H1 (cell line): ENCODE data around the gene YLPM1. TPM values are rescaled to one million over a fixed set of nuclear protein-coding genes. Genes with fewer than 3 reads are reported as not detected.

Experiments
- CHD2 ChIP-seq: IDR thresholded peaks from 2 replicates; pipeline ENCODE4 v1.6.1; 2012; ENCODE audit warnings: low read length, improper control_type of control experiment
- EZH2 ChIP-seq: fragments of 200-600 bp; sonication (generic); IDR thresholded peaks from 2 replicates; pipeline ENCODE4 v1.7.1; 2012; ENCODE audit warnings: low read depth, mild to moderate bottlenecking, moderate library complexity, low read length, inconsistent platforms; ENCODE audit not compliant: severe bottlenecking
- FOSL1 ChIP-seq: IDR thresholded peaks from 2 replicates; pipeline ENCODE4 v1.6.1; 2011; ENCODE audit warnings: mild to moderate bottlenecking, low read depth, low read length, moderate library complexity; ENCODE audit not compliant: insufficient read depth
- KDM5A ChIP-seq: fragments of 200-600 bp; IDR thresholded peaks from 2 replicates; pipeline ENCODE4 v1.7.1; 2012; ENCODE audit warnings: mild to moderate bottlenecking, low read length, inconsistent platforms, mixed read lengths
- RAD21 ChIP-seq, 2 experiments: IDR thresholded peaks in 1 of 2; conservative IDR thresholded peaks in 1 of 2; 2 replicates each; pipeline ENCODE4 v1.6.1; 2011; ENCODE audit warnings: low read depth in 2 of 2, low read length in 2 of 2, improper control_type of control experiment in 1 of 2, inconsistent platforms in 1 of 2, mild to moderate bottlenecking in 1 of 2, moderate library complexity in 1 of 2
- RFX5 ChIP-seq: IDR thresholded peaks from 2 replicates; pipeline ENCODE4 v1.6.1; 2011; ENCODE audit warnings: low read depth, low read length, improper control_type of control experiment, borderline replicate concordance
- SIN3A ChIP-seq, 2 experiments: IDR thresholded peaks in 1 of 2; conservative IDR thresholded peaks in 1 of 2; 2 replicates each; pipeline ENCODE4 v1.6.1; 2011 to 2012; ENCODE audit warnings: low read length in 2 of 2, improper control_type of control experiment in 1 of 2, low read depth in 1 of 2, mild to moderate bottlenecking in 1 of 2
- polyA plus RNA-seq, 7 experiments: library from polyadenylated mRNA; depleted of rRNA in 3 of 7; stranded (reverse) in 5 of 7; unstranded in 2 of 7; fragments of >200 nt in 5 of 7; fragments of 200-250 nt in 2 of 7; gene quantifications; 1 replicate in 5 of 7; 2 replicates in 1 of 7; 4 replicates in 1 of 7; pipeline versions ENCODE4 v1.2.1 to v1.2.3, GENCODE V29; 2011 to 2013; ENCODE audit warnings: missing spikeins in 2 of 7, mixed read lengths in 2 of 7
- total RNA-seq: library from RNA; stranded (reverse); fragmentation: NEBNext Ultra II Directional; extraction: Animal tissue kit (Norgen Biotek cat#: 25700); gene quantifications from 2 replicates; pipeline ENCODE4 v1.2.1, GENCODE V29; 2021

Gene YLPM1
- total and polyA plus RNA-seq, 2 of the 8 experiments (the other 6 are each of a cell fraction or from before 2014, with no cell fraction given): 13.5 to 71.7 TPM

DNA sequence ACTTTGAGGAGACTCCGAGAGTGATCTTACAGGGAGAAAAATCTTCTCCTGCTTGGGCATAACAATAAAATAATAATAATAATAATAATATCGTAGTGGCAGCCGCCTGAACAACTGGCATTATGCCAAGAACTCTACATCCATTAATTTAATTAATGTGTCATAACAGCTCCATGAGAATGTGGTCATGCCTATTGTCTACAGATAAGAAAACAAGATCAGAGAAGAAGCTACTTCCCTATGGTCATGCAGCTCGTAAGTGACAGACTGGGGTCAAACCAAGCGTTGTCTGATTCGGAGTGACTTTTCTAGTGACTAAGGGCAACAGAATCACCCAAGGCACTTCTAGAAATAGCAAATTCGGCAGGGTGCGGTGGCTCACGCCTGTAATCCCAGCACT, 101.1 kb downstream of the YLPM1 start (continued):
- TF ChIP-seq RAD21 (IDR thresholded peaks at IDR 0.05 in 1 of 2, conservative IDR thresholded peaks at IDR 0.05 in 1 of 2; ENCODE audit: low read depth in 2 of 2, low read length in 2 of 2): no peak
- TF ChIP-seq CHD2: no peak
- TF ChIP-seq RFX5: no peak
- TF ChIP-seq SIN3A (conservative IDR thresholded peaks at IDR 0.05 in 1 of 2, IDR thresholded peaks at IDR 0.05 in 1 of 2; ENCODE audit: low read depth in 1 of 2, low read length in 2 of 2): no peak
- no peak for TF ChIP-seq FOSL1
- TF ChIP-seq EZH2: no peak
- TF ChIP-seq KDM5A: no peak
- TF ChIP-seq, all 59 proteins: peak for 0
